Kidney epithelial cell (primary cell): ENCODE data around the gene GRM7. TPM values are rescaled to one million over a fixed set of nuclear protein-coding genes. Genes with fewer than 3 reads are reported as not detected.

Source experiments
- DNase-seq: peaks from one replicate; pipeline ENCODE4 v3.0.0-alpha.2; 2010; ENCODE audit warnings: low read depth
- H3K27me3 ChIP-seq: 2 replicates; pipeline ENCODE4 v1.6.0; 2011; ENCODE audit warnings: low read length; ENCODE audit not compliant: control insufficient read depth, insufficient read depth
- H3K36me3 ChIP-seq: 2 replicates; pipeline ENCODE4 v1.5.1; 2011; ENCODE audit warnings: low read length; ENCODE audit not compliant: control insufficient read depth, insufficient read depth
- H3K4me3 ChIP-seq: 2 replicates; pipeline ENCODE4 v1.5.1; 2011; ENCODE audit warnings: low read depth, mild to moderate bottlenecking, control low read depth, low read length
- CTCF ChIP-seq: IDR thresholded peaks from 2 replicates; pipeline ENCODE4 v1.5.1; 2011; ENCODE audit warnings: mild to moderate bottlenecking, moderate library complexity, low read length, control low read depth, inconsistent platforms; ENCODE audit not compliant: insufficient read depth, poor library complexity, severe bottlenecking
- total RNA-seq: library from RNA; depleted of rRNA; stranded (reverse); fragments of >200 nt; gene quantifications from 2 replicates; pipeline ENCODE4 v1.2.3, GENCODE V29; 2015

The GRM7 gene
- total RNA-seq, 1 donor from 2014 or later, result 0.17 TPM

GRCh38 chr3:7581831-7582230 is 720.9 kb downstream of the GRM7 start:
- DNase-seq, result no peak
- TF ChIP-seq CTCF, result no peak
- no peak overlapping the region for H3K4me3 ChIP-seq
- no peaks in the 10 kb centered on the region for H3K36me3 ChIP-seq
- H3K27me3 ChIP-seq, result no peaks in the 10 kb centered on the region

- Histone ChIP-seq H3K36me3 (no peaks in the 10 kb centered on the region), H3K4me3 (no peak overlapping the region), H3K27me3 (no peaks in the 10 kb centered on the region)
- TF ChIP-seq CTCF, result no peak
- DNase-seq, result no peak
Observed at GRCh38 chr3:7585052-7585451, 724.1 kb downstream of the GRM7 start.

DNA sequence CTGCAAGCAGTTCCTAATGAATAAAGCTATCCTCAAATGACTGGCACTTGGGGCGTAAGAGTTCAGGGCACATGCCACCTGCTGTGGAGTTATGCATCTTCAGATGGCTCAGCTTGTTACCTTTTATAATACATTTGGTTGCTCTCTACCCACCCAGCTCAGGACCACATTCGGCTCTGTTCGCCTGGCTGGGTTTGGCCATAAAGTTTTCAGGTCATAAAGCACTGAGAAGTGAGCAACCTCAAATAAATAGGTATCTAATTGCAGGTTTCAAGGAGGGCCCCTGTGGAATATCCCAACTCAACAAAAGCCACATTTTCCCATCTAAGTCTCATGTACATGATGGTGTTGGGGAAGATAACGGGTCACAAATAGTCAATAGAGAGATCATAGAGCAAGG is 727.3 kb downstream of the GRM7 start:
- no peaks in the 10 kb centered on the region for H3K27me3 ChIP-seq
- no peaks in the 10 kb centered on the region for H3K36me3 ChIP-seq
- TF ChIP-seq CTCF, result no peak
- no peak for DNase-seq
- H3K4me3 ChIP-seq, result no peak overlapping the region

- no peak for TF ChIP-seq CTCF
- no peak overlapping the region for H3K4me3 ChIP-seq
- no peak for DNase-seq
Observed at GRCh38 chr3:7589526-7589925, 728.6 kb downstream of the GRM7 start.

GRCh38 chr3:7602297-7602696 is 741.4 kb downstream of the GRM7 start:
- no peak for TF ChIP-seq CTCF
- DNase-seq, result no peak
- H3K36me3 ChIP-seq, result no peaks in the 10 kb centered on the region
- no peak overlapping the region for H3K4me3 ChIP-seq
- H3K27me3 ChIP-seq, result no peaks in the 10 kb centered on the region

More at GRCh38 chr3:7589526-7589925, 728.6 kb downstream of the GRM7 start:
- no peaks in the 10 kb centered on the region for H3K36me3 ChIP-seq
- no peaks in the 10 kb centered on the region for H3K27me3 ChIP-seq

- no peak for TF ChIP-seq CTCF
- Histone ChIP-seq H3K36me3 (no peaks in the 10 kb centered on the region), H3K27me3 (no peaks in the 10 kb centered on the region)
Observed at GRCh38 chr3:7607083-7607482, 746.2 kb downstream of the GRM7 start.

More at GRCh38 chr3:7607083-7607482, 746.2 kb downstream of the GRM7 start:
- no peak overlapping the region for H3K4me3 ChIP-seq
- DNase-seq, result no peak
